RWPE2 (cell line): Measurements from ENCODE around the gene ANKRD33B.
A peak's percentile ranks its signal among the peaks of the same experiment; 100 is the strongest.

Experiments used
- ATAC-seq: fragments of 200-7000 bp; cut with Tn5 transposase; 3 replicates; pipeline ENCODE4 v1.9.1; 2021; ENCODE audit warnings: low read depth
- DNase-seq: peaks from one replicate; pipeline ENCODE4 v3.0.0-alpha.2; 2020; ENCODE audit warnings: low spot score
- H3K27ac ChIP-seq: fragments of 450-650 bp; 2 replicates; pipeline ENCODE4 v1.5.1; 2017; ENCODE audit warnings: mild to moderate bottlenecking; ENCODE audit not compliant: poor library complexity, severe bottlenecking
- H3K27me3 ChIP-seq: fragments of 250-450 bp; sonication (Bioruptor Pico); 2 replicates; pipeline ENCODE4 v1.5.1; 2021; ENCODE audit warnings: mild to moderate bottlenecking, moderate library complexity; ENCODE audit not compliant: insufficient read depth, poor library complexity, severe bottlenecking
- H3K36me3 ChIP-seq: fragments of 250-450 bp; sonication (Bioruptor Pico); 2 replicates; pipeline ENCODE4 v1.5.1; 2020; ENCODE audit warnings: low read depth, mild to moderate bottlenecking, moderate library complexity
- H3K4me1 ChIP-seq: fragments of 250-450 bp; sonication (Bioruptor Pico); 2 replicates; pipeline ENCODE4 v1.5.1; 2021; ENCODE audit warnings: mild to moderate bottlenecking, moderate library complexity; ENCODE audit not compliant: insufficient read depth, poor library complexity, severe bottlenecking
- H3K4me3 ChIP-seq: fragments of 250-450 bp; sonication (Bioruptor Pico); 2 replicates; pipeline ENCODE4 v1.5.1; 2021; ENCODE audit warnings: mild to moderate bottlenecking, moderate library complexity; ENCODE audit not compliant: severe bottlenecking
- H3K9me3 ChIP-seq: fragments of 250-450 bp; sonication (Bioruptor Pico); 2 replicates; pipeline ENCODE4 v1.5.1; 2021; ENCODE audit warnings: mild to moderate bottlenecking, moderate library complexity; ENCODE audit not compliant: severe bottlenecking
- TF ChIP-seq, protein P1 (sequence below): fragments of 450-650 bp; IDR thresholded peaks from one replicate; pipeline ENCODE4 v1.5.1; 2017; ENCODE audit warnings: mild to moderate bottlenecking, moderate library complexity; ENCODE audit not compliant: poor library complexity, severe bottlenecking

The ANKRD33B gene

DNA sequence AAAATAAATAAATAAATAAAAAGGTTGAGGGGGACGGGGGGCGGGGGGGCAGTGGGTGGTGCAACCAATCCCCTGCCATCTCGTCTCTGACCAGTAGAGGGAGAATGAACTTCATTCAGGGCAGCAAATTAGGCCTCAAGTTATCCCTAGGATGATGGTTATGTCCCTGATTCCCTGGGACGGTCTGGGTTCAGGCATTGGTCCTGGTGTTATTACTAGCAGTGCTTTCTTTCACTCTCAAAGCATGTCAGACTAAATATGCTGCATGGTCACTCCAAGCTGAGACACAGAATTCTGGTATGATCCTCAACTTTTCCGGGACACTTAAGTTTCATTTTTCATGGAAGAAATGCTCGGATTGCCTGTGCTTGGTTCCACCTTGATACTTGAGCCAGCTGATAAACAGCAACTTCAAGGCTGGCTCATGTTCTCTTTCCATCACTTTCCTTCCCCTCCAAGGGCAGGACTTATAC is 137.7 kb downstream of the ANKRD33B start:
- H3K27me3 ChIP-seq: no peaks in the 10 kb centered on the region
- peaks cover 51% of the 10 kb centered on the region for H3K4me1 ChIP-seq
- H3K27ac ChIP-seq: peak overlapping the region; percentile 99
- DNase-seq: peak; percentile 20
- no peak for ATAC-seq
- H3K4me3 ChIP-seq: no peak overlapping the region
- H3K9me3 ChIP-seq: no peaks in the 10 kb centered on the region
- H3K36me3 ChIP-seq: no peaks in the 10 kb centered on the region; the same call in none of the 2 replicates
- TF ChIP-seq, protein P1, sequence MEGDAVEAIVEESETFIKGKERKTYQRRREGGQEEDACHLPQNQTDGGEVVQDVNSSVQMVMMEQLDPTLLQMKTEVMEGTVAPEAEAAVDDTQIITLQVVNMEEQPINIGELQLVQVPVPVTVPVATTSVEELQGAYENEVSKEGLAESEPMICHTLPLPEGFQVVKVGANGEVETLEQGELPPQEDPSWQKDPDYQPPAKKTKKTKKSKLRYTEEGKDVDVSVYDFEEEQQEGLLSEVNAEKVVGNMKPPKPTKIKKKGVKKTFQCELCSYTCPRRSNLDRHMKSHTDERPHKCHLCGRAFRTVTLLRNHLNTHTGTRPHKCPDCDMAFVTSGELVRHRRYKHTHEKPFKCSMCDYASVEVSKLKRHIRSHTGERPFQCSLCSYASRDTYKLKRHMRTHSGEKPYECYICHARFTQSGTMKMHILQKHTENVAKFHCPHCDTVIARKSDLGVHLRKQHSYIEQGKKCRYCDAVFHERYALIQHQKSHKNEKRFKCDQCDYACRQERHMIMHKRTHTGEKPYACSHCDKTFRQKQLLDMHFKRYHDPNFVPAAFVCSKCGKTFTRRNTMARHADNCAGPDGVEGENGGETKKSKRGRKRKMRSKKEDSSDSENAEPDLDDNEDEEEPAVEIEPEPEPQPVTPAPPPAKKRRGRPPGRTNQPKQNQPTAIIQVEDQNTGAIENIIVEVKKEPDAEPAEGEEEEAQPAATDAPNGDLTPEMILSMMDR: peak; percentile 78

DNA sequence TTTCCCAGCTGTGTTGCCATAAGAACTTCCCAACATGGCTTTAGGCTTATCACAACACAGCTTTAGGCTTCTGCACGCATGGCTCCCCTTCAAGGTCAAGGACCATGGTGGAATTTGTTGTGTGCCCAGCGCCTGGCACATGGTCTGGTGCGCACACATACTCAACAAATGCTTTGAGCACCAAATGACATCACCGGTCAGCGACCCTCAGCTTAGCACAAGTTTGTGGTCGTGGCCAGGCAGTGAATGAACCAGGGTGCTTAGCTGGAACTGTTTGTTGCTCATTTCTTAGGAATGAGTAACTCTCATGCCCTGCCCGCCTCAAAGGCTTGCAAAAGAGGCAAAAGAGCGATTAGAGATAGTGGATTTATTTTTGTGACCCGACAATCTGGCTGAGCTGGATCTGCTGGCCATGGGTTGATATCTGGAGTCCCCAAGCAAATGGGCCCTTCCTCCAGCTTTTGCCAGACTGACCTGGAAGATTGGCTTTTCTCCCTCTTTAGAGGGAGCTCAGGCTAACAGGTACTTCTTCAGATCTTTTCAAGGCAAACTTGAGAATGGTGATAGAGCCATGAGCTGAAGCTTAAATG is 138.3 kb downstream of the ANKRD33B start:
- DNase-seq (peak; percentile 77), ATAC-seq (peak; percentile 52)
- no peaks in the 10 kb centered on the region for H3K27me3 ChIP-seq
- no peak overlapping the region for H3K4me3 ChIP-seq
- TF ChIP-seq, protein P1: no peak
- H3K36me3 ChIP-seq: no peaks in the 10 kb centered on the region; the same call in none of the 2 replicates
- no peaks in the 10 kb centered on the region for H3K9me3 ChIP-seq
- H3K4me1 ChIP-seq: peaks cover 56% of the 10 kb centered on the region
- peak overlapping the region; percentile 99 for H3K27ac ChIP-seq

DNA sequence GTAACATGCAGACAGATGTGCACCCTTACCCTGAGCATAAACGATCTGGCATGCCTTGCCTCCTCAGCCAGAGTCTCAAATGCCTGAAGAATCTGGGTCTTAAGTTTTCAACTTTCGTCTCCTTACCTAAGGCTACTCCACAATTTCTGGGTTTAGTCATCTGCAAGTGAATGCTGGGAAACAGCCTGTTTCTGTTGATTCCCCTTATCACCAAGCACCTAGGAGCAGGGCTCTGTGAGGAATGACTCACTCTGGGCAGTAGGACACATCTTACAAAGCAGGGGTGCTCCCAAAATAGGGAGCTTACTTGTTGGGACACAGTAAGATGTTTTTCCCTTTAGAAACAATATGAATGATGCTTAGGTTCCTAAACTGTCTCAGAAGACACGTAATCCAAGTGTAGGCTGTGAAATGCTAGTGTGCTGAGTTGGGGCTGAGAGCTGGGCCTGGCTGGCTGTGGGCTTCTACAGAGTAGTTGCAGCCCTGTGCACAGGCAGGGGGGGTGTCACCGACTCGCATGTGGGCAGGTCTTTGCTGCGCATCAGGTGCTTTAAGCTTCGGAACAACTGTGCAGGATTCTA is 139.1 kb downstream of the ANKRD33B start:
- Histone ChIP-seq H3K4me1 (peaks cover 65% of the 10 kb centered on the region), H3K9me3 (no peaks in the 10 kb centered on the region), H3K27ac (peak overlapping the region; percentile 99)

DNA sequence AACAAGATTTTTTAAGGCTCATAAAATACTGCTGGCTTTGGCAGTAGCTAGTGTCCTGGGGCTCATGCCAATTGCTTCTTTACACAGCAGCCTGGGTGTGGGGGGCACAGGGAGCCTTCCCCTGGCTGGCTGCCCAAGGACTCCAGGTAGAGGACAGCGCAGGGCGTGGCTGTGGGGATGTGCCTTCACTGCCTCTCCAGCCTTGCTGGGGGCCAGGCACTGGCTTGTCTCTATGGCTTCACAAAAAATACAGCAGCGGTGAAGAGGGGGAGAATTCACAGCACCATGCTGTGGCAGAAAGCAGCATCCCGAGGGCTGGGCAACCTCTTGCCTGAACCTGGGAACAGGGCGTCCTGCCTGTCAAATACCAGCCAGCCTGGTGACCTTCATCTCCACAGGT is 139.8 kb downstream of the ANKRD33B start:
- TF ChIP-seq, protein P1: no peak
- no peaks in the 10 kb centered on the region for H3K9me3 ChIP-seq
- ATAC-seq (no peak), DNase-seq (peak; percentile 69)
- peaks cover 69% of the 10 kb centered on the region for H3K4me1 ChIP-seq
- peak overlapping the region; percentile 99 for H3K27ac ChIP-seq
- H3K27me3 ChIP-seq: no peaks in the 10 kb centered on the region
- no peaks in the 10 kb centered on the region; the same call in none of the 2 replicates for H3K36me3 ChIP-seq
- no peak overlapping the region for H3K4me3 ChIP-seq

More for the DNA sequence above, 139.1 kb downstream of the ANKRD33B start:
- peak; percentile 39 for ATAC-seq
- no peak overlapping the region for H3K4me3 ChIP-seq
- peak; percentile 59 for DNase-seq
- H3K36me3 ChIP-seq: no peaks in the 10 kb centered on the region; the same call in none of the 2 replicates
- TF ChIP-seq, protein P1: no peak
- H3K27me3 ChIP-seq: no peaks in the 10 kb centered on the region
